ENCODE results near the gene PSME3.

PSME3 gene, protein sequence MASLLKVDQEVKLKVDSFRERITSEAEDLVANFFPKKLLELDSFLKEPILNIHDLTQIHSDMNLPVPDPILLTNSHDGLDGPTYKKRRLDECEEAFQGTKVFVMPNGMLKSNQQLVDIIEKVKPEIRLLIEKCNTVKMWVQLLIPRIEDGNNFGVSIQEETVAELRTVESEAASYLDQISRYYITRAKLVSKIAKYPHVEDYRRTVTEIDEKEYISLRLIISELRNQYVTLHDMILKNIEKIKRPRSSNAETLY

GRCh38 chr17:42832934-42833766, at the start of gene PSME3:
TSS of gene PSME3 (plus strand) at chr17:42833397. CDS start at chr17:42833632, 235 bp downstream.
- DNase-seq, result peak; percentile 84

- no peak for DNase-seq
Measured at GRCh38 chr17:42783791-42784138, 49.4 kb upstream of the PSME3 start.

DNA sequence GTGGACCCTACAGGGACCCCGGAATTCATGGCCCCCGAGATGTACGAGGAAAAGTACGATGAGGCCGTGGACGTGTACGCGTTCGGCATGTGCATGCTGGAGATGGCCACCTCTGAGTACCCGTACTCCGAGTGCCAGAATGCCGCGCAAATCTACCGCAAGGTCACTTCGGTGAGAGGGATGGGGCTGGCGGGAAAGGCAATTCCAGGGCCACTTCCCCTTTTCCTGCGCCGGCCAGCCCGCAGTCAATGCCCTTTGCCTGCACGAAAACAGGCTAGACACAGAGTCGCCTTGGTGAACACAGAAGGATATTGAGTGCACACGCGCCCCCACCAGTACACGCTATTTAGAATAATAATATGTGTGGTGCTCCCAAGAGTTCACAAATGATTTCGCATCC, 48.8 kb upstream of the PSME3 start:
- no peak for DNase-seq

- no peak for DNase-seq
Measured at GRCh38 chr17:42784811-42785592, 48.2 kb upstream of the PSME3 start.

GRCh38 chr17:42787266-42787665, 45.9 kb upstream of the PSME3 start:
- no peak for DNase-seq

DNA sequence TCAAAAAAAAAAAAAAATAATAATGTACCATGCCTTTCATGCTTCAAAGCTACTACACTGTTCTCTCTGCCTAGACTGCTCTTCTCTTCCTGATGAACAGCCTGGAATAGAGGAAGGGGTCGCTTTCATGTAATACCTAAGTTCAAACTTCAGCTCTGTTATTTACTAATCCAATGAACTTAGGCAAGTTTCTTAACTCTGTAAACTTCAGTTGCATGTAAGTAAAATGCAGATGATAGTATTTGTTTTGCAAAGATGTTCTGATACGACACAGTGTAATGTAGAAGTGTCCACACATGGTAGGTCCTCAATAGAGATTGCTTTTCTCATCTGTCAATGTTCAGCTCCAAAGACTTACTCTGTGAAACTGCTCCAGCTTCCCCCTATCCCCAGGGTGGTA, 41.2 kb upstream of the PSME3 start:
- no peak for DNase-seq

- no peak for DNase-seq
Measured at GRCh38 chr17:42792545-42792944, 40.7 kb upstream of the PSME3 start.

- DNase-seq, result no peak
Measured at GRCh38 chr17:42795061-42795460, 38.1 kb upstream of the PSME3 start.

DNA sequence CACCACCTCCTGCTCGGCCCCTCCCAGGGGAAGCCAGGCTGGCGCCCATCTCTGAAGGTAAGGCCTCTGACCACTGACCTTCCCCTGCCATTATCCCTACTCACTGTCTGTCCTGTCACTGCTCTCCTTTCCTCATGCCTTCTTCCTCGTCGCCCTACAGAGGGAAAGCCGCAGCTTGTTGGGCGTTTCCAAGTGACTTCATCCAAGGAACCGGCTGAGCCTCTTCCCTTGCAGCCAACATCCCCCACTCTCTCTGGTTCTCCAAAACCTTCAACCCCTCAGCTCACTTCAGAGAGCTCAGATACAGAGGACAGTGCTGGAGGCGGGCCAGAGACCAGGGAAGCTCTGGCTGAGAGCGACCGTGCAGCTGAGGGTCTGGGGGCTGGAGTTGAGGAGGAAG, 37.7 kb upstream of the PSME3 start:
- no peak for DNase-seq

GRCh38 chr17:42796066-42796758, 37.0 kb upstream of the PSME3 start:
- DNase-seq, result no peak

- peak; percentile 8 for DNase-seq
Measured at GRCh38 chr17:42797067-42798007, 35.9 kb upstream of the PSME3 start.

GRCh38 chr17:42798011-42798382, 35.2 kb upstream of the PSME3 start:
- no peak for DNase-seq

DNA sequence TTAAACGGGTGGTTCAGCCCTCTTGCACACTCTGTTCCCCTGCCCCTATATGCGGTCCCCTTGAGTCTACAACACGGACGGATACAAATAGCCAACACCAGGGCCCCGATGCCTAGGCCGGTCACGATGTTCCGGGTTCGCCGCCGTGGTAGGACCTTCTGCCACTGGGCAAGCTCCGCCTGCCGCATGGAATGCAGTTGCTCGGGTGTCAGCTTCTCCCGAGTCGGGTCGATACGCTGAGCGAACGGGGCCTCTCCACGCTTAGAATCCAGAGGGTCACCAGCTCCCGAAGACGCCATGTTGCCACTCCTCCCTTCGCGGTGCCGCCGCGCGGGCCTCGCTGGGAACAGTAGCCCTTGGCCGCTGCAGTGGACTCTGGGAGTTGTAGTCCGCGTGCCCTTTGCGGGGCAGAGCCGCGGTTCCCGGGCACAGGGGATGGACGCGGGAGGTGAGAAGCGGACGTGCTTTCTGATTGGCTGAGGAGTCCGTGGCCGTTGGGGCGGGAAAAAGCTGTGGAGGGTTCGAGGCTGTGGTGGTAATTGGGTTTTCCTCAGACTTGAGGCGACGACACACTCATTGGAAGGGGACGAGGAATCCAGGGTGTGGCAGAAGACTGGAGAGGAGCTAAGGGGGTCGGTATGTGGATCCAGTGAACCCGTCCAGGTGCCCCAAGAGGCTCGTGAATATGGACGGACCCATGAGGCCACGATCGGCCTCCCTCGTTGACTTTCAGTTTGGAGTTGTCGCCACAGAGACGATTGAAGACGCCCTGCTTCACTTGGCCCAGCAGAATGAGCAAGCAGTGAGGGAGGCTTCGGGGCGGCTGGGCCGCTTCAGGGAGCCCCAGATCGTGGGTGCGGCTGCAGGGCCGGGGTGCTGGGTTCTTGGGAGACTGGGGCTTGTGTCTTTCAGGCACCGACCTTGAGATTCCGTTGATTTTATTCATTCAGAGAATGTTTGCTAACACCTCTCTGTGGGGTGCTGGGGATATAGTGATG, 34.5 kb upstream of the PSME3 start, which contains the start of the genes CNTD1 and COA3:
Gene CNTD1 (plus strand): TSS at position 479 of the 998 bp plus-strand sequence. CDS start 207 bp downstream, at position 686.
Gene COA3 (minus strand): TSS at position 322 of the 998 bp plus-strand sequence. CDS start 23 bp downstream, at position 299.
- peak; percentile 82 for DNase-seq

DNA sequence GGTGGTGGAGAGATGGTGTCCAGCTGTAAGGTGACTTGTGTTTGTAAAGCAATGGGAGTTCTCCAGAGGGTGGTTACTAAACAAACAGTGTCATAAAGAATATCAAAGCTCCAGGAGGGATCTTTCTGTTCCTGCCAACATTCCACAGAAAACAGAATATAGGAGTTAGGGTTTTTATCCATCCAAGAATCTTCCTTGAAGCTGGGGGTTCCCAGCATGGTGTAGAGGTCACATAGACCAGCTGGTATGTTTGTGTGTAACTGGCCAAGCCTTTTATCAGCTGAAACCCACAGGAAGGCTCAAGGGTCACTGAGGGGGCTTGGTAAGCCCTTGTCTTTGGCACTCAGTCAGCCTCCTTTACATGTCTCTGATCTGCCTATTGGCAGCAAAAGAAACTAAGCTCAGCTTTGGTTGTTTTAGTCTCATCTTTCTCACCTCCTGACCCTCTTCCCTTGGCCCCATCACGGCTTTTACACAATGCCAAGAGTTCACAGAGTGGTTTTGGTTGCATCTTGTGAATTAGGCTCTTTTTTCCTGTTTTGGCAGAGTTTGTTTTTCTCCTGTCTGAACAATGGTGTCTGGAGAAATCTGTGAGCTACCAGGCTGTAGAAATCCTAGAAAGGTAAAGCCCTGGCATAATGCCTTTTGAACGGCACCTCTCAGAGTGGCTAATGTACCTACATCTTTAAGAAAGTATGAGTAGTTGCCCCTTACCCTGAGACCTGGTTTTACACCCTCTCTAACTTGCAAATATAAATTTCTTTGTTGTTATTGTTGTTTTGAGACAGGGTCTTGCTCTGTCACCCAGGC, 29.9 kb upstream of the PSME3 start:
- DNase-seq, result no peak

GRCh38 chr17:42804918-42805367, 28.3 kb upstream of the PSME3 start:
- no peak for DNase-seq

- DNase-seq, result no peak
Measured at GRCh38 chr17:42806249-42806648, 26.9 kb upstream of the PSME3 start.

DNA sequence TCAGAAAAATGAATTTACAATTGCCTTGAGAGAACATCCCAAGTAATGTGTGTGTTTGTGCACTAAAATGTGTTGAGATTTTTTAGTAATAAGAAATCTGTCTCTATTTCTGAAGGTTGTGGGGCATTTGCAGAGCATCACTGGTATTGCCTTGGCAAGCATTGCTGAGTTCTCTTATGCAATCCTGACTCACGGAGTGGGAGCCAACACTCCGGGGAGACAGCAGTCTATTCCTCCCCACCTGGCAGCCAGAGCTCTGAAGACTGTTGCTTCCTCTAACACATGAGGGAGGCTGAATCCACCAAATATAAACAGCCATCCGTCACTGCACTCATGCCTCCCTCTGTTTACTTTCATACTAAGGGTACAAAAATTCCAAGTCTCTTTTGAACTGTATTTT, 23.9 kb upstream of the PSME3 start:
- DNase-seq, result no peak

DNA sequence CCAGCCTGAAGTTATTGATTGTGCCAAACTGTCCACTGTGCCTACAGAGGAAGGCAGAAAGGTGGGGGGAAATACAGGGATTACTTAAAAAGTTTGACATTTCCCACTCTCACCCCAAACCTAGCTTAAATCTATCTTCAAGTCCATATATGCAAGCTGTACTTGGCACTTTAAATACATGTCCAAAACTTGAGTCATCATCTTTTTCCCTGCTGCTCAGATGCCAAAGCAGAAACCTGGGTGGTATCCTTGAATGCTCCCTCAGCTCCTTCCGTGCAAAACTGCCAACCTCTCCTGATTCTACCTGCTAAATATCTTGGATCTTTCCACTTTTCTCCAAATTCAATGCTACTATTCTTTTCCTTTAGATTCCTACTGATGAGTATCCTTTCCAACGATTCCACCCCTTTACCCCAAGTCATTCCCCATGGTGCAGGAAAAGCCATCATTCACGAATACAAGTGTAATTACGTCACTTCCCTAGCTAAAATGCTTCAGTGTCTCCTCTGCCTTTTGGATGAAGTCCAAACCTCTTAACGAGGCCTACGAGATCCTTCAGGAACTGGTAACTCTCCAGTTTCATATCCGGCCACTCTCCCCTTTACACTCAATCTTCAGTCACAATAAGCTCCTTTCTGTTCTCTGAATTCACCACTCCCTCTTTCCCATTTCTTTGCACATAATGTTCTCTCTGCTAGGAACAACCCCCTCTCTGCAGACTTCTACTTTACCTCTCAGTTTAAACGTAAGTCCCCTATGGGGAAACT, 18.4 kb upstream of the PSME3 start:
- DNase-seq, result no peak

- DNase-seq, result no peak
Measured at GRCh38 chr17:42817866-42818265, 15.3 kb upstream of the PSME3 start.
